Measurements from ENCODE around the gene SAP25. TPM values are rescaled to one million over a fixed set of nuclear protein-coding genes. Genes with fewer than 3 reads are reported as not detected.

Gene SAP25
- total RNA-seq, 1 donor from 2014 or later: 10.6 TPM

Other genes with a start within 250 kb of the SAP25 start
- gene PILRB, start 215.8 kb downstream of the SAP25 start, total RNA-seq: 35.9 TPM
- gene PILRA, start 200.4 kb downstream of the SAP25 start, total RNA-seq: 48.7 TPM
- gene ZCWPW1, start 145.2 kb downstream of the SAP25 start, total RNA-seq: 4.9 TPM
- 36.3 TPM for gene MEPCE, start 144.1 kb downstream of the SAP25 start, total RNA-seq
- gene PPP1R35, start 137.4 kb downstream of the SAP25 start, total RNA-seq: 24.5 TPM
- gene SPACDR, start 109.6 kb downstream of the SAP25 start, total RNA-seq: 1.7 TPM
- 53.6 TPM for gene TSC22D4, start 94.7 kb downstream of the SAP25 start, total RNA-seq
- gene NYAP1, start 90.0 kb downstream of the SAP25 start, total RNA-seq: 1.1 TPM
- gene AGFG2, start 34.7 kb downstream of the SAP25 start, total RNA-seq: 22.9 TPM
- gene LRCH4, start 12.2 kb upstream of the SAP25 start, total RNA-seq: 80.3 TPM
- gene FBXO24, start 12.4 kb upstream of the SAP25 start, total RNA-seq: 0.74 TPM
- gene PCOLCE, start 28.5 kb upstream of the SAP25 start, total RNA-seq: 75.2 TPM
- gene MOSPD3, start 38.6 kb upstream of the SAP25 start, total RNA-seq: 19.5 TPM
- 0.35 TPM for gene TFR2, start 67.7 kb upstream of the SAP25 start, total RNA-seq
- gene ACTL6B, start 82.5 kb upstream of the SAP25 start, total RNA-seq: not detected
- gene GNB2, start 99.8 kb upstream of the SAP25 start, total RNA-seq: 247 TPM
- 53.4 TPM for gene GIGYF1, start 120.3 kb upstream of the SAP25 start, total RNA-seq
- 21.5 TPM for gene POP7, start 132.2 kb upstream of the SAP25 start, total RNA-seq
- gene EPO, start 146.6 kb upstream of the SAP25 start, total RNA-seq: not detected
- not detected for gene ZAN, start 159.7 kb upstream of the SAP25 start, total RNA-seq